Choroid plexus epithelial cell (primary cell): ENCODE results near the gene IFT80.

ENCODE experiments used
- DNase-seq: peaks from one replicate; pipeline ENCODE4 v3.0.0-alpha.2; 2010; ENCODE audit warnings: low read depth
- H3K4me3 ChIP-seq: 2 replicates; pipeline ENCODE4 v1.5.1; 2011; ENCODE audit warnings: low read depth, mild to moderate bottlenecking, control low read depth, low read length, moderate library complexity
- TF ChIP-seq, protein P1 (sequence below): conservative IDR thresholded peaks from 2 replicates; pipeline ENCODE4 v1.5.1; 2011; ENCODE audit warnings: low read depth, mild to moderate bottlenecking, control low read depth, inconsistent platforms, low read length, moderate library complexity

Gene IFT80

DNA sequence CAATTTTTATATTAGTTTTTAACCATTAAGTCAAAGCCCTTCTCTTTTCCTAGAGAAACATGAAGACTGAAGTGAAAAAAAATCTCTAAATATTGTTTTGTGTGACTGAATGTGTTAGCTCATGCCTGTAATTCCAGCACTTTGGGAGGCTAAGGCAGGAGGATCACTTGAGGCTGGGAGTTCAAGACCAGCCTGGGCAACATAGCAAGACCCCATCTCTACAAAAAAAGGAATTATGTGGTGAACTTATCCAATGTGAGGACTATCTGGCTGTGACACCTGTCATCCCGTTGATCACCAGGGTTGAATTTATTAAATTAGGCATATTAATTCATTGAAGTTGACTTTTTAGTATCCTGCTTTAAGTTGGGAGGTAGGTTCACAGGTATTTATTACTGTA lies 13.5 kb upstream of the IFT80 start:
- TF ChIP-seq, protein P1, sequence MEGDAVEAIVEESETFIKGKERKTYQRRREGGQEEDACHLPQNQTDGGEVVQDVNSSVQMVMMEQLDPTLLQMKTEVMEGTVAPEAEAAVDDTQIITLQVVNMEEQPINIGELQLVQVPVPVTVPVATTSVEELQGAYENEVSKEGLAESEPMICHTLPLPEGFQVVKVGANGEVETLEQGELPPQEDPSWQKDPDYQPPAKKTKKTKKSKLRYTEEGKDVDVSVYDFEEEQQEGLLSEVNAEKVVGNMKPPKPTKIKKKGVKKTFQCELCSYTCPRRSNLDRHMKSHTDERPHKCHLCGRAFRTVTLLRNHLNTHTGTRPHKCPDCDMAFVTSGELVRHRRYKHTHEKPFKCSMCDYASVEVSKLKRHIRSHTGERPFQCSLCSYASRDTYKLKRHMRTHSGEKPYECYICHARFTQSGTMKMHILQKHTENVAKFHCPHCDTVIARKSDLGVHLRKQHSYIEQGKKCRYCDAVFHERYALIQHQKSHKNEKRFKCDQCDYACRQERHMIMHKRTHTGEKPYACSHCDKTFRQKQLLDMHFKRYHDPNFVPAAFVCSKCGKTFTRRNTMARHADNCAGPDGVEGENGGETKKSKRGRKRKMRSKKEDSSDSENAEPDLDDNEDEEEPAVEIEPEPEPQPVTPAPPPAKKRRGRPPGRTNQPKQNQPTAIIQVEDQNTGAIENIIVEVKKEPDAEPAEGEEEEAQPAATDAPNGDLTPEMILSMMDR = no peak
- DNase-seq = no peak
- H3K4me3 ChIP-seq = no peak overlapping the region

- no peak overlapping the region for H3K4me3 ChIP-seq
- DNase-seq = peak; percentile 16
- TF ChIP-seq, protein P1 = no peak
These were observed 11.0 kb upstream of the IFT80 start for GRCh38 chr3:160409812-160410610.

DNA sequence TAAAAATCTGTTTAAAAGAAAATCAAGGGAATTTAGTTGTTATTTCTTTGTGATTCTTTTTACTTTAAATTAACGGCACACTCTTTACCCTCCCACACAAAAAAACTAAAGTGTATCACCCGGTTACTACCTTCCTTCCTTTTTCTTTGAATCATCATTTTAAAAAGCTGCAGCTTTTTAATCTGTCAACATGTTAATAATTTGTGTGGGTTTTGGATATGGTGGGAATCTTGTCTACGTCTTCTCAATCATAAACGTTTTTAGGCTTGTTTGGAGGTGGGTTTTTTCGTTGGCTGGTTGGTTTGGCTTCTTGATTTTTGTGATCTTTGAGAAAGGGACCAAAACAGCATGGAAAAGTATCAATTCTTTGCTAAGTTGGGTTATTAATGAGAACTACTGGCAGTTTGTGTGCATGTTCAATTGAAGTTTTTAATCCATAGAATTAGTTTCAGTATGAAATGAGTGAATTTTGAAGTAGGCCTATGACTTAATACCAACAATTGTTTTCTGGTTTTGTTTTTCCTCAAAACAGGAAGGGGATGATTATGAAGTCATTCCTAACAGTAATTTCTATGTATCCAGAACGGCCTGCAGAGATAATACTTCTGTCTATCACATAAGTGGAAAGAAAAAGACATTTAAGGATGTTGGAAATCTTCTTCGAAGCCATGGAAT lies 4.9 kb upstream of the IFT80 start:
- H3K4me3 ChIP-seq = peak overlapping the region; percentile 11
- DNase-seq = peak; percentile 34
- TF ChIP-seq, protein P1 = no peak

DNA sequence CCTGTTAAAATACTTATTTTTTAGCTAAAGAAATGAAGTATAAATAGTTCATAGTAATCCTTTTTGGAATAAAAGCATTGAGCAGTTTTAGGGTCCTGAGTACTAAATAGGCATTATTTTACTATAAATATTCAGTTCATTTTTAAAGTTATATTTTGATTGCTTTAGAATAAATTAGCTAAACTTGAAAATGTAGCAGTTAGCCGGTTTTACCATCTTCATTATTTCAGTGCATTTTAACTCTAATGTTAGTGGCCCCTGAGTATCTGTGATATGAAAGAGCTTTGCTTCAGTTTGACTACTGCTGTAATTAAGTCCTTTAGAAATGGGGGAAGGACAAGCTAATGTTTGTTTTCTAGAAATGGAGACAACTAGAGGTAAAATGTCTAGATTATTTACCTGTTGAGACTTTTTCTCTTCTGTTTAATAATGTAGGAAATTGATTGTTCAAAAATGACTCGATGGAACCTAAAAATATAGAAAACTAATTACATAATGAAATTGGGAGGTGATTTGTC lies 4.1 kb upstream of the IFT80 start:
- H3K4me3 ChIP-seq = peak overlapping the region; percentile 90
- TF ChIP-seq, protein P1 = no peak
- DNase-seq = peak; percentile 33

GRCh38 chr3:160402221-160403027 lies 3.4 kb upstream of the IFT80 start:
- TF ChIP-seq, protein P1 = no peak
- peak overlapping the region; percentile 90 for H3K4me3 ChIP-seq

GRCh38 chr3:160401291-160402095 lies 2.5 kb upstream of the IFT80 start:
- peak overlapping the region; percentile 90 for H3K4me3 ChIP-seq
- DNase-seq = peak; percentile 88
- TF ChIP-seq, protein P1 = no peak

More at GRCh38 chr3:160402221-160403027, 3.4 kb upstream of the IFT80 start:
- DNase-seq = peak; percentile 21
